ENCODE results near the gene ALLC. TPM values are rescaled to one million over a fixed set of nuclear protein-coding genes. Genes with fewer than 3 reads are reported as not detected.

ALLC gene
- total RNA-seq, 1 donor from 2014 or later, result 0.13 TPM

GRCh38 chr2:3630631-3631030 lies 27.4 kb upstream of the ALLC start:
- Histone ChIP-seq H3K36me3 (ENCODE audit: control insufficient read depth, insufficient read depth, low read length) (no peaks in the 10 kb centered on the region), H3K27me3 (ENCODE audit: control insufficient read depth, insufficient read depth, low read length) (peaks cover 2% of the 10 kb centered on the region), H3K4me3 (ENCODE audit: low read depth, low read length) (no peak overlapping the region)
- TF ChIP-seq CTCF (IDR thresholded peaks at IDR 0.05; ENCODE audit: insufficient read depth, low read length, poor library complexity, severe bottlenecking), result no peak
- no peak for DNase-seq (ENCODE audit: low read depth)

- TF ChIP-seq CTCF (IDR thresholded peaks at IDR 0.05; ENCODE audit: insufficient read depth, low read length, poor library complexity, severe bottlenecking), result no peak
- Histone ChIP-seq H3K4me3 (ENCODE audit: low read depth, low read length) (no peak overlapping the region), H3K27me3 (ENCODE audit: control insufficient read depth, insufficient read depth, low read length) (peaks cover 2% of the 10 kb centered on the region), H3K36me3 (ENCODE audit: control insufficient read depth, insufficient read depth, low read length) (no peaks in the 10 kb centered on the region)
- no peak for DNase-seq (ENCODE audit: low read depth)
Measured at GRCh38 chr2:3631161-3631850, 26.7 kb upstream of the ALLC start.

- Histone ChIP-seq H3K4me3 (ENCODE audit: low read depth, low read length) (no peak overlapping the region), H3K36me3 (ENCODE audit: control insufficient read depth, insufficient read depth, low read length) (no peaks in the 10 kb centered on the region), H3K27me3 (ENCODE audit: control insufficient read depth, insufficient read depth, low read length) (peaks cover 4% of the 10 kb centered on the region)
- DNase-seq (ENCODE audit: low read depth), result no peak
- TF ChIP-seq CTCF (IDR thresholded peaks at IDR 0.05; ENCODE audit: insufficient read depth, low read length, poor library complexity, severe bottlenecking), result no peak
Measured at GRCh38 chr2:3631851-3632659, 25.9 kb upstream of the ALLC start.

- no peak for TF ChIP-seq CTCF (IDR thresholded peaks at IDR 0.05; ENCODE audit: insufficient read depth, low read length, poor library complexity, severe bottlenecking)
- peaks cover 6% of the 10 kb centered on the region for H3K27me3 ChIP-seq (ENCODE audit: control insufficient read depth, insufficient read depth, low read length)
- no peak for DNase-seq (ENCODE audit: low read depth)
Measured at GRCh38 chr2:3633089-3633981, 24.7 kb upstream of the ALLC start.

GRCh38 chr2:3633982-3634595 lies 23.9 kb upstream of the ALLC start:
- Histone ChIP-seq H3K36me3 (ENCODE audit: control insufficient read depth, insufficient read depth, low read length) (no peaks in the 10 kb centered on the region), H3K4me3 (ENCODE audit: low read depth, low read length) (no peak overlapping the region), H3K27me3 (ENCODE audit: control insufficient read depth, insufficient read depth, low read length) (peaks cover 6% of the 10 kb centered on the region)
- DNase-seq (ENCODE audit: low read depth), result no peak
- TF ChIP-seq CTCF (IDR thresholded peaks at IDR 0.05; ENCODE audit: insufficient read depth, low read length, poor library complexity, severe bottlenecking), result no peak

More at GRCh38 chr2:3633089-3633981, 24.7 kb upstream of the ALLC start:
- Histone ChIP-seq H3K4me3 (ENCODE audit: low read depth, low read length) (no peak overlapping the region), H3K36me3 (ENCODE audit: control insufficient read depth, insufficient read depth, low read length) (no peaks in the 10 kb centered on the region)

All from kidney epithelial cell (primary cell).